Trophoblast cell (in vitro differentiated cells and primary cell): Measurements from ENCODE around the gene OR8B8.

Source experiments
- DNase-seq, 2 donors: peaks; one replicate each; pipeline ENCODE4 v3.0.0-alpha.2; 2016
- H2AFZ ChIP-seq: 2 replicates; pipeline ENCODE4 v1.6.1; 2013; ENCODE audit warnings: low read length, moderate library complexity, mild to moderate bottlenecking; ENCODE audit not compliant: insufficient read depth, poor library complexity
- H2AK5ac ChIP-seq: 2 replicates; pipeline ENCODE4 v1.6.1; 2013; ENCODE audit warnings: mild to moderate bottlenecking, low read length
- H2BK120ac ChIP-seq: 2 replicates; pipeline ENCODE4 v1.6.1; 2013; ENCODE audit warnings: low read length, mild to moderate bottlenecking, moderate library complexity; ENCODE audit not compliant: insufficient read depth, poor library complexity
- H2BK12ac ChIP-seq: 2 replicates; pipeline ENCODE4 v1.6.1; 2013; ENCODE audit warnings: mild to moderate bottlenecking, low read length, moderate library complexity
- H2BK5ac ChIP-seq: 2 replicates; pipeline ENCODE4 v1.6.1; 2013; ENCODE audit warnings: low read length, low read depth, moderate library complexity, mild to moderate bottlenecking; ENCODE audit not compliant: poor library complexity
- H3K14ac ChIP-seq: 2 replicates; pipeline ENCODE4 v1.6.1; 2013; ENCODE audit warnings: mild to moderate bottlenecking, low read length
- H3K18ac ChIP-seq: 2 replicates; pipeline ENCODE4 v1.6.1; 2013; ENCODE audit warnings: mild to moderate bottlenecking, low read length
- H3K23ac ChIP-seq: 2 replicates; pipeline ENCODE4 v1.6.1; 2013; ENCODE audit warnings: low read length
- H3K27ac ChIP-seq: 2 replicates; pipeline ENCODE4 v1.5.1; 2013; ENCODE audit warnings: low read depth, mild to moderate bottlenecking, inconsistent platforms, low read length, moderate library complexity
- H3K27me3 ChIP-seq: 2 replicates; pipeline ENCODE4 v1.6.1; 2013; ENCODE audit warnings: inconsistent platforms, mild to moderate bottlenecking, low read length, moderate library complexity; ENCODE audit not compliant: insufficient read depth
- H3K36me3 ChIP-seq, 2 experiments: 1 replicate in 1 of 2; 2 replicates in 1 of 2; pipeline ENCODE4 v1.6.1; 2013; ENCODE audit warnings: low read length in 2 of 2, mild to moderate bottlenecking in 2 of 2, moderate library complexity in 1 of 2; ENCODE audit not compliant: insufficient read depth in 2 of 2, control insufficient read depth in 1 of 2
- H3K4ac ChIP-seq: 2 replicates; pipeline ENCODE4 v1.6.1; 2013; ENCODE audit warnings: low read depth, mild to moderate bottlenecking, low read length, moderate library complexity
- H3K4me1 ChIP-seq, 2 experiments: 1 replicate in 1 of 2; 2 replicates in 1 of 2; pipeline ENCODE4 v1.6.1; 2013; ENCODE audit warnings: low read length in 2 of 2, mild to moderate bottlenecking in 2 of 2, moderate library complexity in 1 of 2; ENCODE audit not compliant: insufficient read depth in 2 of 2, control insufficient read depth in 1 of 2
- H3K4me2 ChIP-seq: 2 replicates; pipeline ENCODE4 v1.6.1; 2013; ENCODE audit warnings: inconsistent platforms, mild to moderate bottlenecking, low read length, moderate library complexity
- H3K4me3 ChIP-seq: 2 replicates; pipeline ENCODE4 v1.5.1; 2013; ENCODE audit warnings: mild to moderate bottlenecking, low read depth, low read length, inconsistent platforms
- H3K79me1 ChIP-seq: one replicate; pipeline ENCODE4 v1.6.1; 2013; ENCODE audit warnings: low read length
- H3K79me2 ChIP-seq: 2 replicates; pipeline ENCODE4 v1.6.1; 2013; ENCODE audit warnings: low read length, mild to moderate bottlenecking; ENCODE audit not compliant: control insufficient read depth, insufficient read depth, poor library complexity
- H3K9ac ChIP-seq: 2 replicates; pipeline ENCODE4 v1.6.1; 2013; ENCODE audit warnings: mild to moderate bottlenecking, low read length
- H3K9me3 ChIP-seq: 2 replicates; pipeline ENCODE4 v1.6.1; 2013; ENCODE audit warnings: low read depth, mild to moderate bottlenecking, control low read depth, inconsistent platforms, low read length; ENCODE audit not compliant: insufficient read depth
- H4K12ac ChIP-seq: 2 replicates; pipeline ENCODE4 v1.6.1; 2013; ENCODE audit warnings: low read depth, mild to moderate bottlenecking, low read length, moderate library complexity
- H4K8ac ChIP-seq: 2 replicates; pipeline ENCODE4 v1.6.1; 2013; ENCODE audit warnings: low read depth, mild to moderate bottlenecking, low read length, moderate library complexity
- H4K91ac ChIP-seq: one replicate; pipeline ENCODE4 v1.6.1; 2013; ENCODE audit warnings: low read depth, mild to moderate bottlenecking, low read length, moderate library complexity
- WGBS: extraction: QIAGEN DNeasy Blood & Tissue Kit; methylation state at CpG from one replicate; pipeline ENCODE4 v1.1.7; 2013; ENCODE audit warnings: missing lambda C conversion rate; ENCODE audit not compliant: insufficient read length, insufficient coverage; ENCODE audit errors: extremely low coverage; 5-methylcytosine and 5-hydroxymethylcytosine counted together

Gene OR8B8

DNA sequence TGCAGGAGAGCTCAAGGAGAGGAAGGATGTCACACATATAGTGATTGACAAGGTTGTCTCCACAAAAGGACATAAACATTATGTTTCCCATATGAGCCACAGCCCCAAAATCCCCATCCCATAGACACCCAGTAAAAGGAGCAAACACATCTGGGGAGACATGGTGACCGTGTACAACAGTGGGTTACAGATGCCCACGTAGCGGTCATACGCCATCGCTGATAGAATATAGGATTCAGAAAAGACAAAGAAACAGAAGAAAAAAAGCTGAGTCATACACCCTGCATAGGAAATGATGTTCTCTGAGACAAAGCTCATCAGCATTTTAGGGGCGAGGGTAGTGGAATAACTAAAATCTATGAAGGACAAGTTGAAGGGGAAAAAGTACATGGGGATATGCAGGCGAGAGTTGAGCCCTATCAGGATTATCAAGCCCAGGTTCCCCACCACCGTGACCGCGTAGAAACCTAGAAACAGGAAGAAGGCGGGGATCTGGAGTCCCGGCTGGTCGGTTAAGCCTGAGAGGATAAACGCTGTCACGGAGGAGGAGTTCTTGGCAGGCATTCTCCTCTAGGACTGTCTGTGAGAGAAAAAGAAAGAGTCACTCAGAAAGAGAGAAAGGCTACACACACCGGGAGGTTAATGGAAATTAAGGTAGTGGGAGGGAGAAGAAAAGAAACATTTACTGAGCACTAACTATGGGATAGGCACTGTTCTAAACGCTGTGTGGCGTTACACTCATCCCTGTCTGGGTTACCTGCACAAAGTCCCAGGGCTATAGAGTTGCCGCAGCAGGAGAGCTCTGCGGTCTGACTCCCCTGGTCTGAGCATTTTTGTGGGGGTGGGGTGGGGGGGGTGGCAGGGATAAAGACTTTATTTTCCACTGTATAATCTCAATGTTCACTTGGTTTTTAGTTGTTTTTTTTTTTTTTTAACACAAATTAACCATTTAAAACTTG lies 36.1 kb upstream of the OR8B8 start:
- Histone ChIP-seq H2BK12ac (peak overlapping the region; percentile 35), H3K4me1 (peaks cover 6 to 10% of the 10 kb centered on the region in 2 experiments), H4K91ac (peak overlapping the region; percentile 67), H3K79me2 (no peaks in the 10 kb centered on the region), H3K79me1 (peaks cover 6% of the 10 kb centered on the region), H3K27ac (no peak overlapping the region), H3K4me2 (peak overlapping the region; percentile 54), H4K8ac (peak overlapping the region; percentile 70), H3K4ac (no peak overlapping the region), H3K9ac (no peak overlapping the region), H3K14ac (no peak overlapping the region), H2BK120ac (peak overlapping the region; percentile 43), H3K18ac (no peak overlapping the region), H3K9me3 (no peaks in the 10 kb centered on the region), H3K27me3 (no peaks in the 10 kb centered on the region), H2AK5ac (no peak overlapping the region), H3K23ac (no peak overlapping the region), H4K12ac (no peak overlapping the region), H2BK5ac (peak overlapping the region; percentile 21), H3K4me3 (no peak overlapping the region), H3K36me3 (no peaks in the 10 kb centered on the region), H2AFZ (no peak overlapping the region)
- peak; percentile 18 to 47 for DNase-seq
- no CpG with 5 or more reads among the region's 20 CpGs for WGBS

DNA sequence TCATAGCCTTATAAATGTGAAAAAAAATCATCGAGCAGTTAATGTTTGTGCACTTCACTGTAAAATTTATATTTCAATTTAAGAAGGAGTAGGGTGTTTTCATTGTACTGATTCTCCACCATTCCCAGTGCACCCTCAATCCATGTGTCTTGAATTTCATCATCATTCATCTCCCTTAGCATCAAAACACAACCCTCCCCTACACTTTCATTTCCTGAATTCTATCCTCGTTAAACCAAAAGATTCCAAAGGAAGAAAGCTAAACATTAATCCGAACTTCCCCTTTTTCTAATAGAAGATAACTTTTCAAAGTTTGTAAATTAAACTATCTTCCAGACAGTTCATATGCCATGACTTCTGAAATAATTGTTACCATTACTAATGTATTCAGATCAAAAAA lies 34.1 kb upstream of the OR8B8 start:
- Histone ChIP-seq H3K18ac (no peak overlapping the region), H2BK5ac (no peak overlapping the region), H3K4me3 (no peak overlapping the region), H2BK12ac (no peak overlapping the region), H3K79me1 (peaks cover 6% of the 10 kb centered on the region), H3K14ac (no peak overlapping the region), H2BK120ac (no peak overlapping the region), H3K4me1 (peaks cover 6 to 10% of the 10 kb centered on the region in 2 experiments), H4K91ac (no peak overlapping the region), H3K27ac (no peak overlapping the region), H3K27me3 (no peaks in the 10 kb centered on the region), H3K9me3 (no peaks in the 10 kb centered on the region), H2AK5ac (no peak overlapping the region), H3K4me2 (no peak overlapping the region), H3K36me3 (no peaks in the 10 kb centered on the region), H3K79me2 (no peaks in the 10 kb centered on the region), H4K12ac (no peak overlapping the region), H2AFZ (no peak overlapping the region), H3K9ac (no peak overlapping the region), H4K8ac (no peak overlapping the region), H3K23ac (no peak overlapping the region), H3K4ac (no peak overlapping the region)
- DNase-seq = no peak
- no CpG with 5 or more reads among the region's 3 CpGs for WGBS

DNA sequence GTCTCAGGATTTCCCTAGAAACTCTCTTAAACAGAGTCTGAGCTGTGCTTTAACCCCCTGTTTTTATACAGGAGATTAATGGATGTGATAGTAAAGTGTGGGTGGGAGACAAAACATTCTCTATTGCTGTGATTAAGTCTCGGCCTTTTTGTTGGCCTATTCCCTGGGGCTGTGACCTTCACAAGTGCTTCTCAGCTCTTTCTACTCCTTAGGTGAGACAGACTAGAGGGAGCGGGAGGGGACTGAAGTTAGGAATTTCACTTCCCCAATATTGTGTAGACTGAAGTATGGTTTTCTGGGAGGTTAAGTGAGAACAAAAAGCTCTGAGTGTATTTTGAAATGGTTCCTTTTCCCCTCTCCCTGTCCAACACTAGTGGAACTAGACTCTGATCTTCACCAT lies 29.8 kb upstream of the OR8B8 start:
- Histone ChIP-seq H4K91ac (no peak overlapping the region), H3K4ac (no peak overlapping the region), H4K8ac (no peak overlapping the region), H2AK5ac (no peak overlapping the region), H3K23ac (no peak overlapping the region), H2AFZ (no peak overlapping the region), H2BK120ac (no peak overlapping the region), H3K79me1 (no peaks in the 10 kb centered on the region), H3K36me3 (no peaks in the 10 kb centered on the region), H3K9me3 (no peaks in the 10 kb centered on the region), H3K18ac (no peak overlapping the region), H3K79me2 (no peaks in the 10 kb centered on the region), H3K4me3 (no peak overlapping the region), H3K9ac (no peak overlapping the region), H2BK12ac (no peak overlapping the region), H3K14ac (no peak overlapping the region), H4K12ac (no peak overlapping the region), H3K27me3 (no peaks in the 10 kb centered on the region), H3K4me1 (no peaks in the 10 kb centered on the region), H3K4me2 (no peak overlapping the region), H2BK5ac (no peak overlapping the region), H3K27ac (no peak overlapping the region)
- no peak for DNase-seq
- WGBS = no CpG with 5 or more reads among the region's 2 CpGs

DNA sequence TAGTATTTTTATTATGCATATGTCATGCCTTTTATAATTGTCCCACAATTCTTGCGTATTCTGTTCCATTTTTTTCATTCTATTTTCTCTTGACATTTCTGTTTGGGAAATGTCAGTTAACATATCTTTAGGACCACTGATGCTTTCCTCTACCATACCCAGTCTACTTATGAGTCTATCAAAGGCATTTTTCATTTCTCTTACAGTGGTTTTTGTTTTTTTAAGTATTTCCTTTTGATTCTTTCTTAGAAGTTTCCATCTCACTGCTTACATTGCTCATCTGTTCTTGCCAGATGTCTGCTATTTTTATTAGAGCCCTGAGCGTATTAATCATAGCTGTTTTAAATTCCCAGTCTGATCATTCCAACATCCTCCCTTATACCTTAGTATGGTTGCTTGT lies 29.3 kb upstream of the OR8B8 start:
- Histone ChIP-seq H4K8ac (no peak overlapping the region), H2AFZ (no peak overlapping the region), H3K79me2 (no peaks in the 10 kb centered on the region), H3K14ac (no peak overlapping the region), H2BK5ac (no peak overlapping the region), H4K12ac (no peak overlapping the region), H2AK5ac (no peak overlapping the region), H3K79me1 (no peaks in the 10 kb centered on the region), H3K4me2 (no peak overlapping the region), H3K36me3 (no peaks in the 10 kb centered on the region), H4K91ac (no peak overlapping the region), H3K9me3 (no peaks in the 10 kb centered on the region), H3K27ac (no peak overlapping the region), H2BK120ac (no peak overlapping the region), H3K18ac (no peak overlapping the region), H3K27me3 (no peaks in the 10 kb centered on the region), H3K4ac (no peak overlapping the region), H3K4me1 (no peaks in the 10 kb centered on the region), H3K23ac (no peak overlapping the region), H2BK12ac (no peak overlapping the region), H3K4me3 (no peak overlapping the region), H3K9ac (no peak overlapping the region)
- no peak for DNase-seq
- no CpG with 5 or more reads among the region's 2 CpGs for WGBS
